DND-41 (cell line): ENCODE measurements around the gene SLC6A1.

Source experiments
- ATAC-seq: fragments of 200-7000 bp; cut with Tn5 transposase; 3 replicates; pipeline ENCODE4 v1.9.1; 2021; ENCODE audit warnings: low read depth; ENCODE audit not compliant: insufficient read depth
- DNase-seq: peaks from one replicate; pipeline ENCODE4 v3.0.0-alpha.2; 2020
- H2AFZ ChIP-seq: 2 replicates; pipeline ENCODE4 v1.6.0; 2012; ENCODE audit warnings: low read depth, low read length
- H3K27ac ChIP-seq: 2 replicates; pipeline ENCODE4 v1.5.1; 2012; ENCODE audit warnings: low read length, inconsistent platforms
- H3K27me3 ChIP-seq: fragments of 200-600 bp; sonication (generic); 2 replicates; pipeline ENCODE4 v1.6.0; 2012; ENCODE audit warnings: low read length, mild to moderate bottlenecking, inconsistent platforms; ENCODE audit not compliant: insufficient read depth, poor library complexity
- H3K36me3 ChIP-seq: 2 replicates; pipeline ENCODE4 v1.5.1; 2012; ENCODE audit warnings: low read length, inconsistent platforms; ENCODE audit not compliant: insufficient read depth
- H3K4me1 ChIP-seq: 2 replicates; pipeline ENCODE4 v1.5.1; 2012; ENCODE audit warnings: mild to moderate bottlenecking, low read length; ENCODE audit not compliant: insufficient read depth
- H3K4me2 ChIP-seq: 2 replicates; pipeline ENCODE4 v1.6.0; 2012; ENCODE audit warnings: mild to moderate bottlenecking, moderate library complexity, low read length, inconsistent platforms; ENCODE audit not compliant: insufficient read depth
- H3K4me3 ChIP-seq, 2 experiments: fragments of 200-600 bp in 1 of 2; shearing (Covaris generic) in 1 of 2; 2 replicates each; pipeline ENCODE4 v1.5.1; 2012 to 2016; ENCODE audit warnings: inconsistent platforms in 2 of 2, low read length in 2 of 2, mild to moderate bottlenecking in 2 of 2, low read depth in 1 of 2, moderate library complexity in 1 of 2
- H3K79me2 ChIP-seq: 2 replicates; pipeline ENCODE4 v1.6.0; 2012; ENCODE audit warnings: low read length, inconsistent platforms; ENCODE audit not compliant: insufficient read depth
- H3K9ac ChIP-seq: 2 replicates; pipeline ENCODE4 v1.6.0; 2012; ENCODE audit warnings: low read depth, mild to moderate bottlenecking, inconsistent platforms, low read length, moderate library complexity
- H3K9me3 ChIP-seq: 2 replicates; pipeline ENCODE4 v1.5.1; 2012; ENCODE audit warnings: low read length, moderate library complexity, mild to moderate bottlenecking, inconsistent platforms; ENCODE audit not compliant: insufficient read depth, severe bottlenecking
- H4K20me1 ChIP-seq: 2 replicates; pipeline ENCODE4 v1.6.0; 2012; ENCODE audit warnings: low read length; ENCODE audit not compliant: insufficient read depth
- CTCF ChIP-seq: IDR thresholded peaks from 2 replicates; pipeline ENCODE4 v1.5.1; 2012; ENCODE audit warnings: borderline replicate concordance, low read length, moderate library complexity, mild to moderate bottlenecking; ENCODE audit not compliant: poor library complexity, severe bottlenecking; ENCODE audit errors: extremely low read depth
- EZH2 ChIP-seq: IDR thresholded peaks from 3 replicates; pipeline ENCODE4 v1.6.1; 2012; ENCODE audit warnings: borderline replicate concordance, low read depth, mild to moderate bottlenecking, moderate library complexity, low read length, inconsistent platforms; ENCODE audit not compliant: severe bottlenecking

The SLC6A1 gene

GRCh38 chr3:11078826-11079515 is 86.4 kb downstream of the SLC6A1 start:
- H3K9me3 ChIP-seq, result no peaks in the 10 kb centered on the region
- TF ChIP-seq EZH2 (no peak), CTCF (no peak)
- no peak overlapping the region for H3K27ac ChIP-seq
- no peak overlapping the region for H3K9ac ChIP-seq
- no peak for DNase-seq
- no peak overlapping the region for H2AFZ ChIP-seq
- no peaks in the 10 kb centered on the region for H4K20me1 ChIP-seq
- no peaks in the 10 kb centered on the region for H3K79me2 ChIP-seq
- H3K4me1 ChIP-seq, result no peaks in the 10 kb centered on the region
- no peak for ATAC-seq
- no peaks in the 10 kb centered on the region for H3K36me3 ChIP-seq
- no peak overlapping the region for H3K4me3 ChIP-seq
- H3K27me3 ChIP-seq, result peaks cover 3% of the 10 kb centered on the region
- H3K4me2 ChIP-seq, result no peak overlapping the region

GRCh38 chr3:11080492-11080891 is 87.9 kb downstream of the SLC6A1 start:
- no peak overlapping the region for H3K27ac ChIP-seq
- H4K20me1 ChIP-seq, result no peaks in the 10 kb centered on the region
- no peaks in the 10 kb centered on the region for H3K9me3 ChIP-seq
- peaks cover 3% of the 10 kb centered on the region for H3K27me3 ChIP-seq
- DNase-seq (no peak), ATAC-seq (no peak)
- no peak overlapping the region for H3K4me2 ChIP-seq
- H3K79me2 ChIP-seq, result no peaks in the 10 kb centered on the region
- no peaks in the 10 kb centered on the region for H3K4me1 ChIP-seq
- H2AFZ ChIP-seq, result no peak overlapping the region
- no peaks in the 10 kb centered on the region for H3K36me3 ChIP-seq
- TF ChIP-seq CTCF (no peak), EZH2 (no peak)
- H3K4me3 ChIP-seq, result no peak overlapping the region
- no peak overlapping the region for H3K9ac ChIP-seq

- no peak overlapping the region for H3K27ac ChIP-seq
- TF ChIP-seq CTCF (no peak), EZH2 (no peak)
- DNase-seq (no peak), ATAC-seq (no peak)
- no peak overlapping the region for H3K4me2 ChIP-seq
- H3K27me3 ChIP-seq, result peaks cover 3% of the 10 kb centered on the region
- no peaks in the 10 kb centered on the region for H3K4me1 ChIP-seq
- H3K9ac ChIP-seq, result no peak overlapping the region
- no peaks in the 10 kb centered on the region for H4K20me1 ChIP-seq
- no peaks in the 10 kb centered on the region for H3K9me3 ChIP-seq
- no peaks in the 10 kb centered on the region for H3K79me2 ChIP-seq
- no peaks in the 10 kb centered on the region for H3K36me3 ChIP-seq
- H2AFZ ChIP-seq, result no peak overlapping the region
- H3K4me3 ChIP-seq, result no peak overlapping the region
Observed at GRCh38 chr3:11084098-11084497, 91.5 kb downstream of the SLC6A1 start.

- Histone ChIP-seq H3K9me3 (no peaks in the 10 kb centered on the region), H3K27me3 (peaks cover 3% of the 10 kb centered on the region), H3K4me1 (no peaks in the 10 kb centered on the region), H3K27ac (no peak overlapping the region), H3K4me3 (no peak overlapping the region), H3K36me3 (no peaks in the 10 kb centered on the region), H3K4me2 (no peak overlapping the region), H3K9ac (no peak overlapping the region), H4K20me1 (no peaks in the 10 kb centered on the region), H2AFZ (no peak overlapping the region), H3K79me2 (no peaks in the 10 kb centered on the region)
- DNase-seq, result no peak
- TF ChIP-seq EZH2 (no peak), CTCF (no peak)
- no peak for ATAC-seq
Observed at GRCh38 chr3:11084677-11085076, 92.1 kb downstream of the SLC6A1 start.
